ENCODE results near the gene CD37. TPM values are rescaled to one million over a fixed set of nuclear protein-coding genes. Genes with fewer than 3 reads are reported as not detected.
A peak's percentile ranks its signal among the peaks of the same experiment; 100 is the strongest.
"Not testable (repeated sequence)": the region's sequence is repeated elsewhere in the genome, so short reads cannot be mapped to it uniquely, and the experiment has no call there.

CD37 gene
- total and polyA plus RNA-seq, 11 donors = 1.4 to 45.2 (median 3.9) TPM

GRCh38 chr19:49315111-49315510 is 20.1 kb upstream of the CD37 start:
- no peak for ATAC-seq
- intact Hi-C loops (cut with DNase I) = no loop called here
- Histone ChIP-seq H3K4me1 (no peaks in the 10 kb centered on the region), H3K36me3 (peaks cover 0 to 11% (median 3%) of the 10 kb centered on the region in 9 donors), H3K27ac (no peak overlapping the region), H3K9me3 (peaks cover 0 to 20% (median 9%) of the 10 kb centered on the region in 12 donors), H3K27me3 (no peaks in the 10 kb centered on the region), H3K4me3 (no peak overlapping the region)
- TF ChIP-seq, protein P1, sequence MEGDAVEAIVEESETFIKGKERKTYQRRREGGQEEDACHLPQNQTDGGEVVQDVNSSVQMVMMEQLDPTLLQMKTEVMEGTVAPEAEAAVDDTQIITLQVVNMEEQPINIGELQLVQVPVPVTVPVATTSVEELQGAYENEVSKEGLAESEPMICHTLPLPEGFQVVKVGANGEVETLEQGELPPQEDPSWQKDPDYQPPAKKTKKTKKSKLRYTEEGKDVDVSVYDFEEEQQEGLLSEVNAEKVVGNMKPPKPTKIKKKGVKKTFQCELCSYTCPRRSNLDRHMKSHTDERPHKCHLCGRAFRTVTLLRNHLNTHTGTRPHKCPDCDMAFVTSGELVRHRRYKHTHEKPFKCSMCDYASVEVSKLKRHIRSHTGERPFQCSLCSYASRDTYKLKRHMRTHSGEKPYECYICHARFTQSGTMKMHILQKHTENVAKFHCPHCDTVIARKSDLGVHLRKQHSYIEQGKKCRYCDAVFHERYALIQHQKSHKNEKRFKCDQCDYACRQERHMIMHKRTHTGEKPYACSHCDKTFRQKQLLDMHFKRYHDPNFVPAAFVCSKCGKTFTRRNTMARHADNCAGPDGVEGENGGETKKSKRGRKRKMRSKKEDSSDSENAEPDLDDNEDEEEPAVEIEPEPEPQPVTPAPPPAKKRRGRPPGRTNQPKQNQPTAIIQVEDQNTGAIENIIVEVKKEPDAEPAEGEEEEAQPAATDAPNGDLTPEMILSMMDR (IDR thresholded peaks at IDR 0.05) = no peak
- no peak for DNase-seq
- 63 to 86% (median 79%) methylated on average over 1 of the region's 1 CpG for WGBS, 4 donors

- ATAC-seq = no peak
- intact Hi-C loops (cut with DNase I) = no loop called here
- Histone ChIP-seq H3K4me1 (no peaks in the 10 kb centered on the region), H3K27me3 (no peaks in the 10 kb centered on the region), H3K36me3 (peaks cover 0 to 1% (median 0%) of the 10 kb centered on the region in 9 donors), H3K9me3 (peaks cover 0 to 28% (median 10%) of the 10 kb centered on the region in 12 donors), H3K4me3 (no peak overlapping the region), H3K27ac (no peak overlapping the region)
- TF ChIP-seq, protein P1 (IDR thresholded peaks at IDR 0.05) = no peak
- TF ChIP-seq POLR2A (IDR thresholded peaks at IDR 0.05) = no peak
- DNase-seq = no peak
Observed at GRCh38 chr19:49316284-49316683, 18.9 kb upstream of the CD37 start.

GRCh38 chr19:49318296-49318695 is 16.9 kb upstream of the CD37 start:
- Histone ChIP-seq H3K27me3 (no peaks in the 10 kb centered on the region), H3K27ac (no peak overlapping the region), H3K9me3 (peaks cover 0 to 48% (median 14%) of the 10 kb centered on the region in 12 donors), H3K4me1 (no peaks in the 10 kb centered on the region), H3K4me3 (no peak overlapping the region), H3K36me3 (peaks cover 0 to 5% (median 0%) of the 10 kb centered on the region in 9 donors)
- ATAC-seq = no peak
- intact Hi-C loops (cut with DNase I) = no loop called here
- DNase-seq = no peak
- no peak for TF ChIP-seq POLR2A (IDR thresholded peaks at IDR 0.05)
- TF ChIP-seq, protein P1 (IDR thresholded peaks at IDR 0.05) = no peak

GRCh38 chr19:49324801-49325576 is 10.2 kb upstream of the CD37 start, which contains the start of gene SLC6A16:
SLC6A16 (minus strand) TSS chr19:49325191; CDS start chr19:49311347, 13,844 bp downstream.
- Histone ChIP-seq H3K36me3 (peaks cover 0 to 7% (median 0%) of the 10 kb centered on the region in 9 donors), H3K4me1 (peaks cover 0 to 14% (median 0%) of the 10 kb centered on the region in 12 donors), H3K27me3 (no peaks in the 10 kb centered on the region), H3K4me3 (no peak within 1 kb of the TSS), H3K9me3 (peaks cover 0 to 33% (median 3%) of the 10 kb centered on the region in 12 donors), H3K27ac (no peak within 1 kb of the TSS)
- intact Hi-C loops (cut with DNase I) = no loop called here
- DNase-seq (no peak), ATAC-seq (peak in 2 of 4 donors; percentile 7 to 45)
- TF ChIP-seq, protein P1 (IDR thresholded peaks at IDR 0.05) = no peak
- TF ChIP-seq POLR2A (IDR thresholded peaks at IDR 0.05) = no peak
- WGBS, 4 donors = 93 to 96% (median 94%) methylated on average over 38 of the region's 38 CpGs

DNA sequence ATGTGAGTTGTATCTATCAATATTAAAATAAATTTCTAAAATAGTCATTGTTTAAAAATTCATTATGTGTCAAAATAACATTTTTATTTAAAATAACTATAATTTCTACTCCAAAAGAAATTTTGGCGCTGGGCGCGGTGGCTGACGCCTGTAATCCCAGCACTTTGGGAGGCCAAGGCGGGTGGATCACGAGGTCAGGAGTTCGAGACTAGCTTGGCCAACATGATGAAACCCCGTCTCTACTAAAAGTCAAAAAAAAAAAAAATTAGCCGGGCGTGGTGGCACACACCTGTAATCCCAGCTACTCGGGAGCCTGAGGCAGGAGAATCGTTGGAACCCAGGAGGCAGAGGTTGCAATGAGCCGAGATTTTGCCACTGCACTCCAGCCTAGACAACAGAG is 9.4 kb upstream of the CD37 start:
- H3K27ac ChIP-seq; H3K36me3 ChIP-seq; intact Hi-C loops (cut with DNase I); ATAC-seq; H3K27me3 ChIP-seq; DNase-seq; H3K4me3 ChIP-seq: not testable (repeated sequence)
- Histone ChIP-seq H3K9me3 (peaks cover 0 to 28% (median 3%) of the 10 kb centered on the region in 12 donors), H3K4me1 (peaks cover 0 to 14% (median 0%) of the 10 kb centered on the region in 12 donors)
- WGBS, 4 donors = 94 to 97% (median 96%) methylated on average over 13 of the region's 13 CpGs
